Lung (tissue), 12 donors: ENCODE measurements around the gene ZNF93. TPM values are rescaled to one million over a fixed set of nuclear protein-coding genes. Genes with fewer than 3 reads are reported as not detected.
A peak's percentile ranks its signal among the peaks of the same experiment; 100 is the strongest.
"Not testable (repeated sequence)": the region's sequence is repeated elsewhere in the genome, so short reads cannot be mapped to it uniquely, and the experiment has no call there.

Source experiments
- ATAC-seq: fragments of 200-7000 bp; cut with Tn5 transposase; one replicate; pipeline ENCODE4 v1.9.1; 2020; ENCODE audit warnings: moderate number of reproducible peaks; ENCODE audit not compliant: insufficient read depth, low FRiP score
- DNase-seq, 3 donors: peaks; one replicate each; pipeline ENCODE4 v3.0.0-alpha.2; 2013 to 2017
- H3K27ac ChIP-seq, 2 donors: one replicate each; pipeline ENCODE4 v1.5.1; 2013; ENCODE audit warnings: mild to moderate bottlenecking in 2 of 2, moderate library complexity in 2 of 2, control low read depth in 1 of 2, inconsistent platforms in 1 of 2, low read depth in 1 of 2, low read length in 1 of 2
- H3K27me3 ChIP-seq, 3 donors: one replicate each; pipeline ENCODE4 v1.5.1; 2013; ENCODE audit warnings: low read length in 2 of 3; ENCODE audit not compliant: control insufficient read depth in 3 of 3, insufficient read depth in 3 of 3
- H3K36me3 ChIP-seq, 4 donors: one replicate each; pipeline ENCODE4 v1.5.1; 2013; ENCODE audit warnings: low read length in 4 of 4, mild to moderate bottlenecking in 1 of 4, moderate library complexity in 1 of 4; ENCODE audit not compliant: control insufficient read depth in 4 of 4, insufficient read depth in 4 of 4
- H3K4me1 ChIP-seq, 5 donors: one replicate each; pipeline ENCODE4 v1.5.1; 2013; ENCODE audit warnings: low read length in 5 of 5, mild to moderate bottlenecking in 2 of 5, moderate library complexity in 1 of 5; ENCODE audit not compliant: control insufficient read depth in 5 of 5, insufficient read depth in 5 of 5
- H3K4me3 ChIP-seq: one replicate; pipeline ENCODE4 v1.5.1; 2013; ENCODE audit warnings: mild to moderate bottlenecking, control low read depth, moderate library complexity
- H3K9ac ChIP-seq, 2 donors: one replicate each; pipeline ENCODE4 v1.5.1; 2013; ENCODE audit warnings: low read length in 2 of 2, control low read depth in 1 of 2; ENCODE audit not compliant: insufficient read depth in 1 of 2
- H3K9me3 ChIP-seq, 4 donors: one replicate each; pipeline ENCODE4 v1.5.1; 2013; ENCODE audit warnings: low read length in 3 of 4, mild to moderate bottlenecking in 1 of 4, moderate library complexity in 1 of 4; ENCODE audit not compliant: control insufficient read depth in 4 of 4, insufficient read depth in 3 of 4
- WGBS, 2 donors: extraction: QIAGEN DNeasy Blood & Tissue Kit; methylation state at CpG; one replicate each; pipeline ENCODE4 v1.1.7; 2013; 5-methylcytosine and 5-hydroxymethylcytosine counted together
- polyA plus RNA-seq, 2 donors: library from polyadenylated mRNA; stranded (reverse); fragments of 200-250 nt; gene quantifications; one replicate each; pipeline ENCODE4 v1.2.1, GENCODE V29; 2013
- total RNA-seq, 2 donors: library from RNA; depleted of rRNA in 1 of 2; stranded (reverse); fragments of >200 nt in 1 of 2; gene quantifications; one replicate each; pipeline ENCODE4 v1.2.1, GENCODE V29; 2014 to 2021
- TF ChIP-seq, protein P1 (sequence below): IDR thresholded peaks from 2 replicates; pipeline ENCODE4 v1.5.1; 2012; ENCODE audit warnings: mild to moderate bottlenecking; ENCODE audit errors: control extremely low read depth, extremely low read depth
- donor health status: control.
- donor health status: control.
- donor health status: Bipolar disorder and iron deficiency.
- donor health status: healthy.
- donor health status: DM: yes; HTN: yes; CAD: no.

The ZNF93 gene
- total and polyA plus RNA-seq, 4 donors: 1.6 to 12.9 (median 3.4) TPM

DNA sequence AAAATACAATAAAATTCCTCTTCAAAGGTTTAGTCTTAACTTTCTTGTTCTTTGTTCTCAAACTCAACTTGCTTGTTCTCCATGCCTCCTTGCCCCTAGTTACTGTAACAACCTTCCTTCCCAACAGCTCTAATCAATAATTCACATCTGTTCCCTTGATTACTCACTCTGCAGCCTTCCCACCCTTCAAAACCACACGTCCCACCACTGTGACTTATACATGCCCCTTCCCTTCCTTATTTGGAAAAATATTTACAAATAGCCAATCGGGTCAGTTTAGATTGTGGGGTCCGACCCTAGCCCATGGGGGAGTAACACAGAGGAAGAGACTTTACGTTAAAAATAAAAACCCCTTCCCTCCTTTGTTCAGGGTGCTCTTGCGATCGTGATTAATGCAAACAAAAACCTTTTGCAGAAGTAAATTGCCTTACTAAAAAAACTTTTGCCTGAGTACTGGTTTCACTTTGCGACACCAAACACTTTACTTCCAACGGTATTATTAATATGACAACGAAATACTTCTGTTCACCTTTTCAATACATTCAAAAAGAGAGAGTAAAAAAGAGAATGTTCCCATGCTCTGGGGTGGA lies 512 bp upstream of the ZNF93 start:
- Histone ChIP-seq H3K9me3 (peaks cover 0 to 14% (median 5%) of the 10 kb centered on the region in 4 donors), H3K4me3 (peak overlapping the region; percentile 61), H3K27me3 (no peaks in the 10 kb centered on the region), H3K36me3 (peaks cover 0 to 4% (median 2%) of the 10 kb centered on the region in 4 donors), H3K9ac (peak overlapping the region; percentile 57 to 97), H3K4me1 (peaks cover 0 to 24% (median 0%) of the 10 kb centered on the region in 5 donors), H3K27ac (no peak overlapping the region)
- ATAC-seq (no peak), DNase-seq (peak in 2 of 3 donors; percentile 46 to 73)
- TF ChIP-seq, protein P1, sequence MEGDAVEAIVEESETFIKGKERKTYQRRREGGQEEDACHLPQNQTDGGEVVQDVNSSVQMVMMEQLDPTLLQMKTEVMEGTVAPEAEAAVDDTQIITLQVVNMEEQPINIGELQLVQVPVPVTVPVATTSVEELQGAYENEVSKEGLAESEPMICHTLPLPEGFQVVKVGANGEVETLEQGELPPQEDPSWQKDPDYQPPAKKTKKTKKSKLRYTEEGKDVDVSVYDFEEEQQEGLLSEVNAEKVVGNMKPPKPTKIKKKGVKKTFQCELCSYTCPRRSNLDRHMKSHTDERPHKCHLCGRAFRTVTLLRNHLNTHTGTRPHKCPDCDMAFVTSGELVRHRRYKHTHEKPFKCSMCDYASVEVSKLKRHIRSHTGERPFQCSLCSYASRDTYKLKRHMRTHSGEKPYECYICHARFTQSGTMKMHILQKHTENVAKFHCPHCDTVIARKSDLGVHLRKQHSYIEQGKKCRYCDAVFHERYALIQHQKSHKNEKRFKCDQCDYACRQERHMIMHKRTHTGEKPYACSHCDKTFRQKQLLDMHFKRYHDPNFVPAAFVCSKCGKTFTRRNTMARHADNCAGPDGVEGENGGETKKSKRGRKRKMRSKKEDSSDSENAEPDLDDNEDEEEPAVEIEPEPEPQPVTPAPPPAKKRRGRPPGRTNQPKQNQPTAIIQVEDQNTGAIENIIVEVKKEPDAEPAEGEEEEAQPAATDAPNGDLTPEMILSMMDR: no peak
- WGBS, 2 donors: 0 to 1% methylated on average over 9 of the region's 9 CpGs

DNA sequence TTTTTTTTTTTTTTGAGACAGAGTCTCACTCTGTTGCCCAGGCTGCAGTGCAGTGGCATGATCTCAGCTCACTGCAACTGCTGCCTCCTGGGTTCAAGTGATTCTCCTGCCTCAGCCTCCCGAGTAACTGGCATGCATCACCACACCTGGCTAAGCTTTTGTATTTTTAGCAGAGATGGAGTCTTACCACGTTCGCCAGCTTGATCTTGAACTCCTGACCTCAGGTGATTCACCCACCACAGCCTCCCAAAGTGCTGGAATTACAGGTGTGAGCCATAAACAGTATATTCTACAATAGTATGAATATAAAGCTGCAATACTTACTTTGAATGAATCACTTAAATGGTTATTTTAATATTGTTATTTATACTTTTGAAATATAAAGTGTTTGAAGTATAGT lies 6.8 kb downstream of the ZNF93 start:
- not testable (repeated sequence) for DNase-seq, H3K9me3 ChIP-seq, H3K4me3 ChIP-seq, H3K27ac ChIP-seq, ATAC-seq, H3K27me3 ChIP-seq, H3K9ac ChIP-seq, H3K36me3 ChIP-seq
- 81 to 90% methylated on average over 3 of the region's 3 CpGs for WGBS, 2 donors
- peaks cover 0 to 12% (median 0%) of the 10 kb centered on the region in 5 donors for H3K4me1 ChIP-seq

DNA sequence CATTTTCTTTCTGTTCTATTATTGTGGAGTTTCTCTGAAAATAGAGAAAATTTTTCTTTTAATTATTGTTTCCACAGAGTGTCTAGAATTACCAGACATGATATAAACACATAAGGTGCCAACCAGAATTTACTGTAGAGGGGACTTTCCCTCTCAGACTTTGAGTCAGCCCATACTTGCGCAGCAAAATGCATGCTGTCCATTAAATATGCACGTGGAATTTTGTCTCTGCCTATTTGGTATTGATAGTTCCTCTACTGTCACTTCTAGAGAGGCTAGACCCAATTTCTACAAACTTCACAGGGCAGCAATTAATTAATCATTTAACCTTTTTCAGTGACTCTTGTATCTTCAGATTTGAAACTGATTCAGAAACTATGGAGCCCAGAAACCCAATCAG lies 8.9 kb downstream of the ZNF93 start:
- no peaks in the 10 kb centered on the region for H3K27me3 ChIP-seq
- no peak for ATAC-seq
- peaks cover 0 to 3% (median under 1%) of the 10 kb centered on the region in 4 donors for H3K36me3 ChIP-seq
- peaks cover 0 to 3% (median 0%) of the 10 kb centered on the region in 4 donors for H3K9me3 ChIP-seq
- DNase-seq: no peak
- H3K9ac ChIP-seq: no peak overlapping the region
- H3K27ac ChIP-seq: no peak overlapping the region
- TF ChIP-seq, protein P1: no peak
- no peak overlapping the region for H3K4me3 ChIP-seq
- H3K4me1 ChIP-seq: peaks cover 0 to 22% (median 0%) of the 10 kb centered on the region in 5 donors
- WGBS, 2 donors: 91 to 94% methylated on average over 2 of the region's 2 CpGs

DNA sequence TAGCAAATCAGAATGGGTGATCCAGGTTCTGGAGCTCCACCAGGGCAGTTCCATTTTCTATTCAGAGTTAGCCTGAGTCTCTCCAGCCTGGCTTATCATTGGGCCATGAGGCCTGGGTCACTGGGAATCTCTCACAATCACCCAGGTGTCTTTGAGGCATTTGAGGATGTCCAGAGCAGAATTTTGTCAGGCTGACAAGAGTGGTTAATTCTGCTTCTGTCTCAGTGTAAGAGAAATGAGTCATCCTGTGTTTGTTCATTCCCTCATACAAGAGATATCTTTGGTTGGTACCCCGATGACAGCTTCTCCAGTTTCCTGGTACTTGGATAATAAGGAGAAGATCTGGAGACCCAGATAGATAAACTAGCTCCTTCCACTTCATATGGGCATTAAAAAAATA lies 10.4 kb downstream of the ZNF93 start:
- Histone ChIP-seq H3K4me1 (peaks cover 0 to 24% (median 0%) of the 10 kb centered on the region in 5 donors), H3K27ac (no peak overlapping the region), H3K36me3 (peaks cover 0 to 3% (median under 1%) of the 10 kb centered on the region in 4 donors), H3K27me3 (no peaks in the 10 kb centered on the region), H3K9ac (no peak overlapping the region), H3K9me3 (no peaks in the 10 kb centered on the region), H3K4me3 (no peak overlapping the region)
- ATAC-seq (no peak), DNase-seq (no peak)
- 78 to 86% methylated on average over 1 of the region's 1 CpG for WGBS, 2 donors
- TF ChIP-seq, protein P1: no peak
